ENCODE results near the gene ACSM6. TPM values are rescaled to one million over a fixed set of nuclear protein-coding genes. Genes with fewer than 3 reads are reported as not detected.

ACSM6 gene
- polyA plus RNA-seq, 1 of the 3 experiments (the other 2 are of a cell fraction): not detected

DNA sequence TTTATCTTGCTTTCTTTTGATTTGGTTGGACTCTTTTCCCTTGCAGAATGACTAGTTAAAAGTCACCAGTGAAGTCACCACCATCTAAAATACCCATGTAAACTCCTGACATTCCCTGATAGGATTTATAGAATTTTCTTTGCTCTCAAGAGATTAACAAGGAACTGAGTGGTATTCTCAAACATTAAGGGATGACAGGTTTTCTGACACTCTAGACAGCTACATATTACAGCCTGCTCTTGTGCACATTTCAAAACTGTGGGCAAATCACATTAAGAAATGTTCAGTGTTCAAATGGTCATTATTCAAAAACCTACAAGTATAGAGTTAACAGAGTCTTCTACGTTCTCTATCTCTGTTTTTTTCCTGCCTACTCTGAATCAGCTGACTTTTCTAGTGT, 15.8 kb upstream of the ACSM6 start:
- no peak overlapping the region for H3K27ac ChIP-seq (ENCODE audit: low read depth in 2 of 2, low read length in 1 of 2)
- ChIA-PET POLR2A (no interaction called here), CTCF (interaction anchor here (0.9 to 1.3 kb wide), 2 partner anchors 67 to 185 kb away, joined by 3 to 4 read pairs; no protein-coding TSS in a partner anchor)
- H4K20me1 ChIP-seq (ENCODE audit: insufficient read depth): no peaks in the 10 kb centered on the region
- H3K27me3 ChIP-seq (ENCODE audit: insufficient read depth): no peaks in the 10 kb centered on the region
- no peak overlapping the region for H3K4me2 ChIP-seq
- no peak for DNase-seq
- no peaks in the 10 kb centered on the region for H3F3A ChIP-seq (replicated peaks; ENCODE audit: insufficient read depth)
- H3K9ac ChIP-seq: no peak overlapping the region
- H3K4me1 ChIP-seq (ENCODE audit: control insufficient read depth in 1 of 2, insufficient read depth in 2 of 2, low read depth in 1 of 2, low read length in 1 of 2): no peaks in the 10 kb centered on the region
- no peaks in the 10 kb centered on the region for H3K36me3 ChIP-seq (replicated peaks in 1 of 2; ENCODE audit: control insufficient read depth in 1 of 2, insufficient read depth in 2 of 2, low read length in 1 of 2)
- no peak overlapping the region for H2AFZ ChIP-seq (ENCODE audit: low read depth)
- no peaks in the 10 kb centered on the region for H3K9me3 ChIP-seq
- no peaks in the 10 kb centered on the region for H3K9me2 ChIP-seq
- no peak overlapping the region for H3K4me3 ChIP-seq (ENCODE audit: low read depth in 2 of 2, low read length in 1 of 2)
- 24% methylated on average over 1 of the region's 1 CpG for WGBS (ENCODE audit: low lambda C conversion rate)
- H3K79me2 ChIP-seq (ENCODE audit: insufficient read depth): no peaks in the 10 kb centered on the region
- TF ChIP-seq RXRA (IDR thresholded peaks at IDR 0.05; ENCODE audit: borderline replicate concordance, low read depth) (no peak), FOSL2 (IDR thresholded peaks at IDR 0.05; ENCODE audit: borderline replicate concordance, low read depth) (no peak), IRF3 (IDR thresholded peaks at IDR 0.05; ENCODE audit: low read depth, low read length) (no peak), FOXJ3 (CRISPR knock-in tag; IDR thresholded peaks at IDR 0.05) (no peak), ELF1 (IDR thresholded peaks at IDR 0.05) (no peak), USF1 (IDR thresholded peaks at IDR 0.05; ENCODE audit: borderline replicate concordance, low read depth) (no peak), JUND (IDR thresholded peaks at IDR 0.05) (no peak), EZH2phosphoT487 (IDR thresholded peaks at IDR 0.05; ENCODE audit: borderline replicate concordance, low read depth) (no peak), RCOR1 (IDR thresholded peaks at IDR 0.05; ENCODE audit: low read length) (no peak), MEF2A (IDR thresholded peaks at IDR 0.05; ENCODE audit: borderline replicate concordance, low read depth) (no peak), SIN3A (IDR thresholded peaks at IDR 0.05; ENCODE audit: borderline replicate concordance, low read depth, low read length) (no peak), TAF1 (IDR thresholded peaks at IDR 0.05; ENCODE audit: borderline replicate concordance, low read depth, low read length) (no peak)
- TF ChIP-seq, protein P1, sequence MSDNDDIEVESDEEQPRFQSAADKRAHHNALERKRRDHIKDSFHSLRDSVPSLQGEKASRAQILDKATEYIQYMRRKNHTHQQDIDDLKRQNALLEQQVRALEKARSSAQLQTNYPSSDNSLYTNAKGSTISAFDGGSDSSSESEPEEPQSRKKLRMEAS (IDR thresholded peaks at IDR 0.05; ENCODE audit: low read depth): no peak

DNA sequence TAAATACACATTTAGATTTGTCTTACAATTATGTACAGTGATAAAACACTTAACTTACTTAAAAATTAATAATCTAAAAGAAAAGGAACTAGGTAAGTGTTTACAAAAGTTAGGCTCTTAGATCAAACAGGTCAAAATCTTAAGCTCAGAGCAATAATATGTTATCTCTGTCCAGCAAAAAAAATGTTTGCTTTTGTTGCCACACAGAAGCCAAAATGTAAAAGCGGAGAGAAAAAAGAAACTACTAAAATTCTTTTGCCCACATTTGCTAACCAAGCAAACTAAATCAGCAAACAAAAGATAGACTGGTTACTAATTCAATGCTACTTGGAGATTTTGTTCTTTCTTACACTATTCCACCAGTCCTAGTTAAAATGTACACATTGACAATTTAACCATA, 15.2 kb upstream of the ACSM6 start:
- Histone ChIP-seq H4K20me1 (ENCODE audit: insufficient read depth) (no peaks in the 10 kb centered on the region), H3K9me2 (no peaks in the 10 kb centered on the region), H3K36me3 (replicated peaks in 1 of 2; ENCODE audit: control insufficient read depth in 1 of 2, insufficient read depth in 2 of 2, low read length in 1 of 2) (no peaks in the 10 kb centered on the region), H3K27ac (ENCODE audit: low read depth in 2 of 2, low read length in 1 of 2) (no peak overlapping the region), H3K27me3 (ENCODE audit: insufficient read depth) (no peaks in the 10 kb centered on the region), H3F3A (replicated peaks; ENCODE audit: insufficient read depth) (no peaks in the 10 kb centered on the region), H3K9ac (no peak overlapping the region), H3K79me2 (ENCODE audit: insufficient read depth) (no peaks in the 10 kb centered on the region), H3K4me3 (ENCODE audit: low read depth in 2 of 2, low read length in 1 of 2) (no peak overlapping the region), H3K4me2 (no peak overlapping the region), H3K9me3 (no peaks in the 10 kb centered on the region), H2AFZ (ENCODE audit: low read depth) (no peak overlapping the region), H3K4me1 (ENCODE audit: control insufficient read depth in 1 of 2, insufficient read depth in 2 of 2, low read depth in 1 of 2, low read length in 1 of 2) (no peaks in the 10 kb centered on the region)
- ChIA-PET POLR2A (no interaction called here), CTCF (interaction anchor here (0.9 to 1.3 kb wide), 2 partner anchors 66 to 185 kb away, joined by 3 to 4 read pairs; no protein-coding TSS in a partner anchor)
- no peak for DNase-seq
- 79% methylated on average over 1 of the region's 1 CpG for WGBS (ENCODE audit: low lambda C conversion rate)
- TF ChIP-seq, protein P2, sequence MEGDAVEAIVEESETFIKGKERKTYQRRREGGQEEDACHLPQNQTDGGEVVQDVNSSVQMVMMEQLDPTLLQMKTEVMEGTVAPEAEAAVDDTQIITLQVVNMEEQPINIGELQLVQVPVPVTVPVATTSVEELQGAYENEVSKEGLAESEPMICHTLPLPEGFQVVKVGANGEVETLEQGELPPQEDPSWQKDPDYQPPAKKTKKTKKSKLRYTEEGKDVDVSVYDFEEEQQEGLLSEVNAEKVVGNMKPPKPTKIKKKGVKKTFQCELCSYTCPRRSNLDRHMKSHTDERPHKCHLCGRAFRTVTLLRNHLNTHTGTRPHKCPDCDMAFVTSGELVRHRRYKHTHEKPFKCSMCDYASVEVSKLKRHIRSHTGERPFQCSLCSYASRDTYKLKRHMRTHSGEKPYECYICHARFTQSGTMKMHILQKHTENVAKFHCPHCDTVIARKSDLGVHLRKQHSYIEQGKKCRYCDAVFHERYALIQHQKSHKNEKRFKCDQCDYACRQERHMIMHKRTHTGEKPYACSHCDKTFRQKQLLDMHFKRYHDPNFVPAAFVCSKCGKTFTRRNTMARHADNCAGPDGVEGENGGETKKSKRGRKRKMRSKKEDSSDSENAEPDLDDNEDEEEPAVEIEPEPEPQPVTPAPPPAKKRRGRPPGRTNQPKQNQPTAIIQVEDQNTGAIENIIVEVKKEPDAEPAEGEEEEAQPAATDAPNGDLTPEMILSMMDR (IDR thresholded peaks at IDR 0.05): no peak
- TF ChIP-seq RFX5 (IDR thresholded peaks at IDR 0.05; ENCODE audit: low read length) (no peak), FOSL2 (IDR thresholded peaks at IDR 0.05; ENCODE audit: borderline replicate concordance, low read depth) (no peak), POLR2AphosphoS5 (IDR thresholded peaks at IDR 0.05; ENCODE audit: low read depth, low read length) (no peak), IRF3 (IDR thresholded peaks at IDR 0.05; ENCODE audit: low read depth, low read length) (no peak), CHD2 (IDR thresholded peaks at IDR 0.05; ENCODE audit: low read length, partially characterized antibody) (no peak), ELF1 (IDR thresholded peaks at IDR 0.05) (no peak), FOXJ3 (CRISPR knock-in tag; IDR thresholded peaks at IDR 0.05) (no peak), USF1 (IDR thresholded peaks at IDR 0.05; ENCODE audit: borderline replicate concordance, low read depth) (no peak), GABPA (IDR thresholded peaks at IDR 0.05; ENCODE audit: low read depth) (no peak), TCF12 (IDR thresholded peaks at IDR 0.05) (no peak), RAD21 (IDR thresholded peaks at IDR 0.05; ENCODE audit: low read length) (no peak), EP300 (IDR thresholded peaks at IDR 0.05; ENCODE audit: borderline replicate concordance in 1 of 2, low read depth in 1 of 2, low read length in 1 of 2) (no peak), RCOR1 (IDR thresholded peaks at IDR 0.05; ENCODE audit: low read length) (no peak), NFIC (IDR thresholded peaks at IDR 0.05; ENCODE audit: borderline replicate concordance) (no peak)
